Measurements from ENCODE around the gene CHRNB2.

- TF ChIP-seq CTCF (IDR thresholded peaks at IDR 0.05) (no peak), POLR2A (IDR thresholded peaks at IDR 0.05) (no peak)
Observed at GRCh38 chr1:154571244-154571963, 3.8 kb downstream of the CHRNB2 start.
